Activated CD8-positive, alpha-beta memory T cell treated with anti-CD3 and anti-CD28 coated beads, Interleukin-2, amount 10 ng/mL, durations not matched to agents 7 days and 5 days (primary cell): ENCODE data around the gene SORL1-AS1.

Experiments
- ATAC-seq: fragments of 150-1000 bp; cut with Tn5 transposase; one replicate; pipeline ENCODE4 v1.10.0; 2021; ENCODE audit warnings: moderate library complexity
- CTCF ChIA-PET: fragments of 350-600 bp; sonication (Branson Sonifier 250); formaldehyde crosslinking; loops from one replicate; lab custom pipeline; 2021; ENCODE audit warnings: antibody characterized with exemption; lab: Charles Lee
- DNase-seq: peaks from one replicate; pipeline ENCODE4 v3.0.0-alpha.2; 2020
- H3K27ac Mint-ChIP-seq: one replicate; pipeline ENCODE4 v1.8.0; 2021; ENCODE audit warnings: mild to moderate bottlenecking, mixed read lengths
- H3K27me3 Mint-ChIP-seq: one replicate; pipeline ENCODE4 v1.8.0; 2021; ENCODE audit warnings: mixed read lengths
- H3K36me3 Mint-ChIP-seq: one replicate; pipeline ENCODE4 v1.8.0; 2021; ENCODE audit warnings: mild to moderate bottlenecking, mixed read lengths
- H3K4me1 Mint-ChIP-seq: one replicate; pipeline ENCODE4 v1.8.0; 2021; ENCODE audit warnings: mixed read lengths
- H3K4me3 Mint-ChIP-seq: one replicate; pipeline ENCODE4 v1.8.0; 2021; ENCODE audit warnings: mild to moderate bottlenecking, moderate library complexity, mixed read lengths
- H3K9me3 Mint-ChIP-seq: one replicate; pipeline ENCODE4 v1.8.0; 2022; ENCODE audit warnings: low read depth, mixed read lengths

Gene SORL1-AS1

DNA sequence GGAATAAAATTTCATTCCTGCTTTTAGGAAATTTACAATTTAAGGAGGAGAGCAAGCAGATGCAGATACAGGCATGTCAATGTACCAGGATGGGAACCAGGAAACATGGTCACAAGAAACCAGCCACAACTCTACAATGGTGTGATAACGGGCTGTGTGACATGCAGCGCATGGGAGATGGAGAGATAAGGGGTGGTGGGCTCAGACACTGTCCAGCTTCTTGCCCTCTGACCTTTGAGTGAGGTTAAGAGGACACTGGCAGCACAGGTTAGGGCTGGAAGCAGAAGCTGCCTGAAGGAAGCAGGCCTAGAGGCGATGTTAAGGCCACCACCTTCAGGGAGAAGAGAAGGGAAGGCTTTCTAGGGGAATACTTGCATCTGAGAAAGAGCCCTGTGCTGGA is 2.3 kb upstream of the SORL1-AS1 start:
- H3K36me3 Mint-ChIP-seq, result no peaks in the 10 kb centered on the region

DNA sequence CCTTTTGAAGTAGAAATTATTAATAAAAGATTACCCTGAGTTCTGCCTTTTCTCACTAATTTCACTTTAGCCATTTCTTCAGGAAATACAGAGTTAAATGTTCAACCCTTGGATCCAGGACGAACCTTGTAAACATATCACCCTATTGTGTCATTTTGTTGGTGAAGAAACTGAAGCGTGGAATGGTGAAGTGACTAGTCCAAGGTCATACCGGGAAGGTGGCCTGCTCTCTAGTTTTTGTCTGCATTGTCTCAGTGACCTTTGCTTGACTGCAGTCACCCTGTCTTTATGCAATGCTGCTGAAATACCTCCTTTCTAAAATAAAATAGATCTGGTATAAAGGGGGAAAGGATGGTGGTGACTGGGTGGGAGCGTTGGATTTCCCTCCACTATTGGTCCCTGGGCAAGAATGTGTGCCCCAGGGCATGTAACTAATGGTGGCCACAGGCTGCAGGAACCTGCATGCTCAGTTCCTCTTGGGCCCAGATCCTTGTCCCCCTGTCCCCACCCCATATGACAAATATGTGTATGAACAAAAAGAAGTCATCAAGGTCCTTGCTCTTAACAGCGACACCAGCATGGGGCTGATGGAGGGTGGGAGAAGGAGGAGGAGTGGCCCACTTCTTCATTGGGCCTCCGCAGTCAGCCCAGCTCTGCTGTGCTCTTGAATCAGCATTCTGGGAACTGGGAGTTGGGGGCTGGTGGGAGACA is 977 bp upstream of the SORL1-AS1 start:
- ATAC-seq, result no peak

More for the DNA sequence above, 2.3 kb upstream of the SORL1-AS1 start:
- Mint-ChIP-seq H3K9me3 (no peaks in the 10 kb centered on the region), H3K4me1 (peaks cover 77% of the 10 kb centered on the region), H3K27ac (peak overlapping the region; percentile 25), H3K27me3 (peaks cover 23% of the 10 kb centered on the region), H3K4me3 (no peak overlapping the region)
- CTCF ChIA-PET, result no interaction called here
- DNase-seq (no peak), ATAC-seq (no peak)

DNA sequence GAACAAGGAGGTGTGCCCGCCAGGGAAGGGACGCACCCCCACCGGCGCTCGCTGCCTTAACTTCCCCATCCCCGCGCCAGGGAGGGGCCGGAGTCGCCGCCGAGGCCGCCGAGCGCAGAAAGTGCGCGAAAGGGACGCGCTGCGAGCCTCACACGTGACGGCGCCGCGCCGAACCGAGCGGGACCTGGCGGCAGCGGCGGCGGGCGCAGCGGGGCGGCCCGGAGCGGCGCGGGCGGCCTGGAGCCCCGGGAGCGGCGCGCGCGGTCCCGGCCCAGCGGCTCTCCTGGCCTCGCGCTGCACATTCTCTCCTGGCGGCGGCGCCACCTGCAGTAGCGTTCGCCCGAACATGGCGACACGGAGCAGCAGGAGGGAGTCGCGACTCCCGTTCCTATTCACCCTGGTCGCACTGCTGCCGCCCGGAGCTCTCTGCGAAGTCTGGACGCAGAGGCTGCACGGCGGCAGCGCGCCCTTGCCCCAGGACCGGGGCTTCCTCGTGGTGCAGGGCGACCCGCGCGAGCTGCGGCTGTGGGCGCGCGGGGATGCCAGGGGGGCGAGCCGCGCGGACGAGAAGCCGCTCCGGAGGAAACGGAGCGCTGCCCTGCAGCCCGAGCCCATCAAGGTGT is 670 bp downstream of the SORL1-AS1 start, which contains the start of gene SORL1:
Gene SORL1, plus strand, starts transcription at position 329 of the 623 bp plus-strand sequence. Its CDS starts 18 bp downstream, at position 347.
- Mint-ChIP-seq H3K27ac (peak within 1 kb of the TSS; percentile 80), H3K9me3 (no peaks in the 10 kb centered on the region), H3K4me1 (peaks cover 76% of the 10 kb centered on the region), H3K36me3 (no peaks in the 10 kb centered on the region), H3K27me3 (peaks cover 23% of the 10 kb centered on the region), H3K4me3 (peak within 1 kb of the TSS; percentile 81)
- CTCF ChIA-PET, result interaction anchor here (0.7 to 2.1 kb wide), 11 partner anchors 9 to 160 kb away, joined by 3 to 8 read pairs (median 3); partner anchors contain the start of gene SC5D
- ATAC-seq (peak; percentile 79), DNase-seq (peak; percentile 75)

More for the DNA sequence above, 977 bp upstream of the SORL1-AS1 start:
- H3K36me3 Mint-ChIP-seq, result no peaks in the 10 kb centered on the region
- H3K27me3 Mint-ChIP-seq, result peaks cover 23% of the 10 kb centered on the region
- H3K9me3 Mint-ChIP-seq, result no peaks in the 10 kb centered on the region
- no peak overlapping the region for H3K27ac Mint-ChIP-seq
- H3K4me3 Mint-ChIP-seq, result peak overlapping the region; percentile 81
- DNase-seq, result no peak
- peaks cover 77% of the 10 kb centered on the region for H3K4me1 Mint-ChIP-seq
- CTCF ChIA-PET, result no interaction called here

DNA sequence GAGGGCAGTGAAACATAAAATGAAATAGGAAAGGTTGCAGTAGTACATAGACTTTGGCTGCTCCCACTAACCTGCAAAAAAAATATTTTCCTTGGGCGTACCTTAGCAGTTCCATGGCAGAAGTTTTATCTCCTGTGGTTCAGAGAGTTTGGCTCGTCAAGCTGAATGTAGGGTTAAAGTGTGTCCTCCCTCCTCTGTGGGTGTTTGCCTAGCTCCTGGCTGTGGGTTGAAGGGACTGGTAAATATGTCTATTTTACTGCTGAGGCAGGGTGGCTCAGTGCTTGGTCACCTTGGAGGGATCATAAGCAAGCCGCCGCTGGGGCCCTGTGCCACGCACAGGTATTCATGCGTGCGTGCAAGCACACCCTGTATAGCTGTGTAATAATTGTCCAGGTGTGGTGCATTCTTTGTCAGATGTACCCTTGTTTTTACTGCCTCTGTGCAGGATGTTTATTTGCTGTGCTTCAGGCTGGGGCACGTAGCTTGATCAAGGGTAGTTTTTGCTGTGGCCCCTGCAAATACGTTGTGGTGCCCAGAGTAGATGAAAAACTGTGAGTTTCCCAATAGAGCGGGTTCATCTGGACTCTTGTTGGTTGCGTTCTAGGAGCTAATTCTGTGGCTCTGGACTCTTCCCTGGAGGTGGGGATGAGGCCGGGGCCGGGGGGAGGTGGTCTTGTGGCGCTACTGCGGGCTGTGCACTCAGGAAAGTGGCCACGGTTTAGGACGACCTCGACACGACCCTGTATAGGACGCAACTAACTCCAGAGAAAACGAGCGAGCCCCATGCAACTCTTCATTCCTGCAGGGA is 1.4 kb downstream of the SORL1-AS1 start:
- Mint-ChIP-seq H3K4me1 (peaks cover 73% of the 10 kb centered on the region), H3K27me3 (peaks cover 23% of the 10 kb centered on the region), H3K36me3 (no peaks in the 10 kb centered on the region), H3K4me3 (peak overlapping the region; percentile 81), H3K9me3 (no peaks in the 10 kb centered on the region), H3K27ac (peak overlapping the region; percentile 80)
- DNase-seq (no peak), ATAC-seq (no peak)
- CTCF ChIA-PET, result interaction anchor here (0.8 to 2.1 kb wide), 12 partner anchors 8 to 140 kb away, joined by 3 to 8 read pairs (median 4); no protein-coding TSS in a partner anchor

DNA sequence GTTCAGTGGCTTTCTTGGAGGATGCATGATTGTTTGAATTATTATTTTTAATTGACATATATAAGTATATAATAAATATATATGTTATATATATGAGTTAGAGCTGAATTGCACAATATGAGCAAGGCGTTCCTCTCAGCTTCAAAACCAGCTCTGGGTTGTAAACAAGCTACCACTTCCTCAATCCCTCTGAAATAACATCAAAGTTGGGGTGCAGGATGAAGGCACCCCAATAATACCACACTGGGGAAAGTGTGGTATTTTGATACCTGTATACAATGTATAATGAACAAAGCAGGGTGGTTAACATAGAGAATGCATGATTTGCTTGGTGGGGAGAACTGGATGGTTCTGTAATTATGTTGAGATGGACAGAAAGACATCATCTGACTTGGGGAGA is 2.4 kb downstream of the SORL1-AS1 start:
- DNase-seq, result no peak

DNA sequence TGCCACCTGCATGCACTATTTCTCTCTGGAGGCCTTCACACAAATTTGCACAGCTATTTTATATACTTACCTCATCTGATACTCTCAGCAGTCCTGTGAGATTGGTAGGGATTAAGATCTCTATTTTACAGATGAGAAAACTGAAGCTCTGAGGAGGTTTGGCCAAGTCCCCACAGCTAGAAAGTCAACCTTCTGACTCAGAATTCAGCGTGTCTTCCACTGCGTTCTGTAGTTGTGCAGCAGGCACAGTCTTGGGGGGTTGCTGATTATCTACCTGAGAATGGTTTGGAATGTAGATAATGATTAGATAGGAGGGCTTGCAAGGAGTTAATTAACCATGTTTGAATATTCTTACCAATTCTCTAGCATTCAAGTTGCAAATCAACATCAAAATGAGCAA is 3.1 kb downstream of the SORL1-AS1 start:
- CTCF ChIA-PET, result interaction anchor here (1.0 to 1.6 kb wide), 5 partner anchors 9 to 142 kb away, joined by 3 to 4 read pairs (median 3); no protein-coding TSS in a partner anchor
- Mint-ChIP-seq H3K27me3 (peaks cover 20% of the 10 kb centered on the region), H3K27ac (peak overlapping the region; percentile 79), H3K9me3 (no peaks in the 10 kb centered on the region), H3K36me3 (no peaks in the 10 kb centered on the region), H3K4me1 (peaks cover 61% of the 10 kb centered on the region), H3K4me3 (no peak overlapping the region)
- no peak for DNase-seq
- no peak for ATAC-seq

More for the DNA sequence above, 2.4 kb downstream of the SORL1-AS1 start:
- peak overlapping the region; percentile 81 for H3K4me3 Mint-ChIP-seq
- CTCF ChIA-PET, result interaction anchor here (0.8 to 2.1 kb wide), 12 partner anchors 8 to 141 kb away, joined by 3 to 8 read pairs (median 3); no protein-coding TSS in a partner anchor
- no peaks in the 10 kb centered on the region for H3K9me3 Mint-ChIP-seq
- peaks cover 23% of the 10 kb centered on the region for H3K27me3 Mint-ChIP-seq
- peak overlapping the region; percentile 45 for H3K27ac Mint-ChIP-seq
- H3K4me1 Mint-ChIP-seq, result peaks cover 69% of the 10 kb centered on the region
- no peak for ATAC-seq
- H3K36me3 Mint-ChIP-seq, result no peaks in the 10 kb centered on the region

DNA sequence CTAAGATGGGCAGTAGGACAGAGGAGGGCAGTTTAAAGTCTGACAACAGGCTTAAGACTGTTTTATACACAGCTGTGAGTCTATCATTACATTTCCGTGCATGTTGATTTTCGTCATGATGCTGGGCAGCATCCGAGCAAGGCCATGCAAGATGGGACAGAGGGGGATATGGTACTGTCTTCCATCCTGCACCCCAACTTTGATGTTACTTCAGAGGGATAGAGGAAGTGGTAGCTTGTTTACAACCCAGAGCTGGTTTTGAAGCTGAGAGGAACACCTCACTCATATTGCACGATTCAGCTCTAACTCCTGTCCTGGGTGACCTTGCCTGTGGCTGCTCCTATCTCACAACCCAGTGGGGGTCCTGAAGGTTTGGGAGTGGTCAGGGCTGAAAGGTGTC is 3.6 kb downstream of the SORL1-AS1 start:
- CTCF ChIA-PET, result interaction anchor here (1.0 to 1.6 kb wide), 2 partner anchors 32 to 142 kb away, joined by 3 to 4 read pairs; no protein-coding TSS in a partner anchor
- H3K9me3 Mint-ChIP-seq, result no peaks in the 10 kb centered on the region
- ATAC-seq, result no peak
- peak overlapping the region; percentile 79 for H3K27ac Mint-ChIP-seq
- peaks cover 18% of the 10 kb centered on the region for H3K27me3 Mint-ChIP-seq
- no peaks in the 10 kb centered on the region for H3K36me3 Mint-ChIP-seq
- no peak for DNase-seq
- H3K4me1 Mint-ChIP-seq, result peaks cover 56% of the 10 kb centered on the region
- peak overlapping the region; percentile 3 for H3K4me3 Mint-ChIP-seq

DNA sequence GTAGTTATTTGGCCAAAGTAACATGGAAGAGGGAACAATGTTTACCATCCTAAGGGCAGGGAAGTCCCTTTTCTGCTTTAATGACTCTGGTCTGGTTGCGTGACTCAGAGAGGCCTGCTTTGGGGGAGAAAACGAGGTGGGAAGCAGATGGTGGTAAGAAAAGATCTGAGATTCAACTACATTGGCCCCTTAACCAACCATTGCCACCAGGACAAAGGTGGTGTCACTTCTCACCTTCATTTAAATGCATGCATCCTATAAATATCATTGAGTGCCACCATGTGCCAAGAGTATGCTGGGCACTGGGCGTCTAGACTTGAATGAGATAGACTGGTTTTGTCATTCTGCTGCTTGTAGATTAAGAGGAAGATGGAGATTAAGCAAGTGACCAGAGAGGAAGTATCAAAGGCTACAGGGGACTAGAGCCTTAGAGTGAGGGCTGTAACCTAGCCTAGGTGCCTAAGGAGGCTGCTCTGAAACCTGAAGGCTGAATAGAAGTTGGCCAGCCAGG is 4.3 kb downstream of the SORL1-AS1 start:
- CTCF ChIA-PET, result interaction anchor here (1.0 to 1.6 kb wide), 2 partner anchors 31 to 143 kb away, joined by 3 to 4 read pairs; no protein-coding TSS in a partner anchor
- no peaks in the 10 kb centered on the region for H3K36me3 Mint-ChIP-seq
- peaks cover 52% of the 10 kb centered on the region for H3K4me1 Mint-ChIP-seq
- H3K27me3 Mint-ChIP-seq, result peaks cover 18% of the 10 kb centered on the region
- no peak for ATAC-seq
- no peak for DNase-seq
- H3K4me3 Mint-ChIP-seq, result no peak overlapping the region
- H3K9me3 Mint-ChIP-seq, result no peaks in the 10 kb centered on the region
- H3K27ac Mint-ChIP-seq, result peak overlapping the region; percentile 79

DNA sequence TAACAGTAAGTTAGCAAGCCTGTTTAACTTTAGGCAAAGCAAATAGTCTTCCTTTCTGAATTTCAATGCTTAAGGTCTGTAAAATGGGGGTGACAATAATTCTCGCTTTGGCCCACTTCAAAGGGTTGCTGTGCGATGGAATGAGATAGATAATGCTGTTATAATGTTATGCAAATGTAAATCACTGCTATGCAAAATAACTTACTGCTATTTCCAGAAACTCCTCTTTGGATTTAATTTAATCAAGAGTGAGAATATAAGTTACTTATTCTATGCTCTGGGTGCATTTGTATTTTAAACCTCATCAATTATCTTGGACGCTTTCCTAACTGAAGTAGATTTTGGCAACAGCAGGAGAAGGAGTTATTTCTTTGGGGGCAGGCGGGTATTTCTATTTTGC is 4.8 kb downstream of the SORL1-AS1 start:
- Mint-ChIP-seq H3K4me3 (no peak overlapping the region), H3K27ac (no peak overlapping the region), H3K36me3 (no peaks in the 10 kb centered on the region), H3K27me3 (peaks cover 15% of the 10 kb centered on the region), H3K4me1 (peaks cover 48% of the 10 kb centered on the region), H3K9me3 (no peaks in the 10 kb centered on the region)
- DNase-seq (no peak), ATAC-seq (no peak)
- CTCF ChIA-PET, result interaction anchor here (1.6 kb wide), 2 partner anchors 143 kb away, joined by 4 to 7 read pairs; no protein-coding TSS in a partner anchor

DNA sequence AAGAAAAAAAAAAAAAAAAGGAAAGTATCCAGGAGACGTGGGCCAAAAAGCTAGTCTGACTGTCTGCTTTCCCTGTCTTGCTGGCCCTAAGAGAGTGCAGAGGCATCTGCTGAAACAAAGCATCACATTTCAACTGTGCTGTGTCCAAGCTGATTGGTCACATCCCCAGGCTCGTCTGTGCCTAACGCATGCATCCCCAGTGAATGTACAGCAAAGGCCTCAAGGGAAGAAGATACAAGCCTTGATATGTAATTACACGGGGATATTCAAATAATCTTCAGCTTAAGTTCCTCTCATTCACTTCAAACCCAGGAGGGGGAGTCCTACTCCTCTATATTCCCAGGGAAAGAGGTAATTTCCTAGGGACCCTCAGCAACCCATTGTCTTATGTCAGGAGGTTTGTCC is 6.0 kb downstream of the SORL1-AS1 start:
- no peak overlapping the region for H3K4me3 Mint-ChIP-seq

DNA sequence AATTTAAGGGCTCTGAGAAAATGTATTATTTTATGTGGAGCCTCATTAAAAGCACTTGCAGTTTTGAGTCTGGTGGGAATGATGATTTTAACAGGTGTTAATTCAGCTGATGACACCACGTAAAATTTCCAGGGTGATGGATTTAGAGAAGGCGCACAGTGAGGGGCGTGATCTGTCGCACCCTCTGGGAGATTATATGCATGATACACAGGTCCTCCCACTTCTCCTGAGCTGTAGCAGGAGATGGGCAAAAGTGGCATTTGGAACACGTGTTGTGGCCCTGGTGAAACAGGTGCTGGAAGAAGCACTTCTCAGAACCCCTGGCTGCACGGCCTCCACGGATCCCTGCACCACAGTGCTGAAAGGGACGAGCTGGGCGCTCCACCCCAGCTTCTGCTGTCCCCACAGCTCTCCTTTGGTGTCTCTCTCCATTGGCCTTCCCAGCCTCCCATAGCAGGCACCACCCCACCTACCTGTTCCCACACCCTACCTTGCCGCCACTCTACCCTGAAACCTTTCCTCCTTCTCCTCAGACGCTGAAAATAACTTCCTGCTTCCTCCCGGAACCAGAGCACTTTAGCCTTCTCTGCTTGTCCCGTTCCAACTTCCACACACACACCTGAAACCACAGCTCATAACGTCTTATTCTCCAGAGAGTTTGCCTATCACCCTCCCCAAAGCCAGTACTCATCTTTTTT is 7.5 kb downstream of the SORL1-AS1 start:
- CTCF ChIA-PET, result no interaction called here

More for the DNA sequence above, 6.0 kb downstream of the SORL1-AS1 start:
- H3K36me3 Mint-ChIP-seq, result no peaks in the 10 kb centered on the region
- peaks cover 9% of the 10 kb centered on the region for H3K27me3 Mint-ChIP-seq
- ATAC-seq (no peak), DNase-seq (no peak)
- H3K9me3 Mint-ChIP-seq, result no peaks in the 10 kb centered on the region
- CTCF ChIA-PET, result interaction anchor here (1.6 kb wide), 1 partner anchor 145 kb away, joined by 7 read pairs; no protein-coding TSS in a partner anchor
- peaks cover 43% of the 10 kb centered on the region for H3K4me1 Mint-ChIP-seq
- no peak overlapping the region for H3K27ac Mint-ChIP-seq

DNA sequence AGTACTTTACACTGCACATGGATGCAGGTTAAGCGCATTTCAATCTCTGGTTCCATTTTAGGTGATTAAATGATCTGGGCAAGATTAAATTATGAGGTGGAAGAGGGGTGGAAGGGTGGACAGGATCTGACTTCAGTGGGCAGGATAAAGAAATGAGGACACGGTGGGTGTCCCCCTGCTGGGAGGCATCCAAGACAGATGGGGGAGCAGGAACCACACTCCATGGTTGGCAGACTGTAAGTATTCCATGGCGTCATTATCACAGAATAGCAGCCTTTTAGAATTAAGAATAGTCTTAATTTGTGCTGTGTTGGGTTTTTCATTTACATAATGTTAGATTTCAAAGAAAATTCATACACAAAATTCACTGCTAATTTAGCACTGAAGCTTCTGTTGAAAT is 8.2 kb downstream of the SORL1-AS1 start:
- no peak overlapping the region for H3K27ac Mint-ChIP-seq
- H3K4me1 Mint-ChIP-seq, result peaks cover 22% of the 10 kb centered on the region
- no peaks in the 10 kb centered on the region for H3K27me3 Mint-ChIP-seq
- H3K9me3 Mint-ChIP-seq, result no peaks in the 10 kb centered on the region
- H3K36me3 Mint-ChIP-seq, result no peaks in the 10 kb centered on the region
- no peak for DNase-seq
- ATAC-seq, result no peak
- CTCF ChIA-PET, result no interaction called here
- H3K4me3 Mint-ChIP-seq, result no peak overlapping the region

More for the DNA sequence above, 7.5 kb downstream of the SORL1-AS1 start:
- no peak overlapping the region for H3K4me3 Mint-ChIP-seq
- peaks cover 29% of the 10 kb centered on the region for H3K4me1 Mint-ChIP-seq
- no peaks in the 10 kb centered on the region for H3K27me3 Mint-ChIP-seq
- ATAC-seq (no peak), DNase-seq (no peak)
- H3K27ac Mint-ChIP-seq, result no peak overlapping the region
- no peaks in the 10 kb centered on the region for H3K36me3 Mint-ChIP-seq
- no peaks in the 10 kb centered on the region for H3K9me3 Mint-ChIP-seq
